ENCODE data around the gene CCN5.
"Not testable (repeated sequence)": the region's sequence is repeated elsewhere in the genome, so short reads cannot be mapped to it uniquely, and the experiment has no call there.

CCN5 gene

GRCh38 chr20:44695295-44695673 lies 19.9 kb upstream of the CCN5 start:
- DNase-seq: no peak

GRCh38 chr20:44695674-44696300 lies 19.4 kb upstream of the CCN5 start:
- DNase-seq: no peak

GRCh38 chr20:44696315-44696714 lies 18.9 kb upstream of the CCN5 start:
- DNase-seq: no peak

GRCh38 chr20:44697041-44697440 lies 18.1 kb upstream of the CCN5 start:
- DNase-seq: not testable (repeated sequence)

- no peak for DNase-seq
These were observed 16.8 kb upstream of the CCN5 start for GRCh38 chr20:44698351-44698750.

- no peak for DNase-seq
These were observed 14.9 kb upstream of the CCN5 start for GRCh38 chr20:44700306-44700705.

- DNase-seq: no peak
These were observed 13.9 kb upstream of the CCN5 start for GRCh38 chr20:44701118-44701857.

- DNase-seq: no peak
These were observed 13.3 kb upstream of the CCN5 start for GRCh38 chr20:44701858-44702256.

- peak; percentile 96 for DNase-seq
These were observed 12.4 kb upstream of the CCN5 start for GRCh38 chr20:44702776-44703175.

GRCh38 chr20:44703183-44703925 lies 11.8 kb upstream of the CCN5 start:
- peak; percentile 69 for DNase-seq

- DNase-seq: no peak
These were observed 11.1 kb upstream of the CCN5 start for GRCh38 chr20:44703956-44704488.

GRCh38 chr20:44704551-44704971 lies 10.6 kb upstream of the CCN5 start:
- DNase-seq: peak; percentile 90

GRCh38 chr20:44705364-44706094 lies 9.6 kb upstream of the CCN5 start:
- no peak for DNase-seq

GRCh38 chr20:44706301-44707017 lies 8.7 kb upstream of the CCN5 start:
- peak; percentile 94 for DNase-seq

GRCh38 chr20:44707018-44707579 lies 8.1 kb upstream of the CCN5 start:
- DNase-seq: no peak

- no peak for DNase-seq
These were observed 5.8 kb upstream of the CCN5 start for GRCh38 chr20:44709380-44709779.

GRCh38 chr20:44709797-44710196 lies 5.4 kb upstream of the CCN5 start:
- no peak for DNase-seq

GRCh38 chr20:44711237-44711636 lies 3.9 kb upstream of the CCN5 start:
- DNase-seq: no peak

- no peak for DNase-seq
These were observed 968 bp upstream of the CCN5 start for GRCh38 chr20:44714102-44714700.

- DNase-seq: no peak
These were observed 535 bp downstream of the CCN5 start for GRCh38 chr20:44715499-44716308.
